ENCODE measurements around the gene ZNF511.
"Not testable (repeated sequence)": the region's sequence is repeated elsewhere in the genome, so short reads cannot be mapped to it uniquely, and the experiment has no call there.

ZNF511 gene

DNA sequence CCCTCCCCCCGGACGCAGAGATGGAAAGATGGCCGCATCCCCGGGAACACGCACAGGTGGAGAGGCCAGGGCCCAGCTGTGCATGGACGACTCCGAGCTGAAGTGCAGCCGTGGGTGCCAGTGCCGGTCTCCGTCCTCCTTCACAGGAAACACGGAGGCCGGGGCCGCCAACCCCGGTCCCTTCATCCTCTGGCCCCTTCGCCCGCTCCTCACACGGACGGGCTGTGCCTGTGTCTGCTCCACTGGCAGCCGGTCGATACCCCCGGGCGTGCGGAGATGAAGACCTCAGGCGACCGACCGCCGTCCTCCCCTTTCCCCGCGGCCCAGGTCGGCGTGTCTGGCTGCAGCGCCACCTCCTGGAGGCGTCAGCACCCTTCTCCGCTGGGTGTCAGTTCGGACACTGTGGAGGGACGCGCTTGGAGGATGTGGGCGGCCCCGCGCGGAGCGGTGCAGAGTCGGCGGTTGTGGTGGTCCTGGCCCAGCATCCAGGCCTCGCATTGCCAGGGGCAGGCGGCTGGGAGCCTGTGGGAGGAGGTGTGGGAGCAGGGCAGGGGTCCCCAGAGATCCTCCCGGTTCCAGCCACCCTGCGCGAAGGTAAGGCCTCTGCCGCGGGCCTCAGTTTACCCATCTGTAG, 9.9 kb downstream of the ZNF511 start:
- DNase-seq = peak; percentile 49

DNA sequence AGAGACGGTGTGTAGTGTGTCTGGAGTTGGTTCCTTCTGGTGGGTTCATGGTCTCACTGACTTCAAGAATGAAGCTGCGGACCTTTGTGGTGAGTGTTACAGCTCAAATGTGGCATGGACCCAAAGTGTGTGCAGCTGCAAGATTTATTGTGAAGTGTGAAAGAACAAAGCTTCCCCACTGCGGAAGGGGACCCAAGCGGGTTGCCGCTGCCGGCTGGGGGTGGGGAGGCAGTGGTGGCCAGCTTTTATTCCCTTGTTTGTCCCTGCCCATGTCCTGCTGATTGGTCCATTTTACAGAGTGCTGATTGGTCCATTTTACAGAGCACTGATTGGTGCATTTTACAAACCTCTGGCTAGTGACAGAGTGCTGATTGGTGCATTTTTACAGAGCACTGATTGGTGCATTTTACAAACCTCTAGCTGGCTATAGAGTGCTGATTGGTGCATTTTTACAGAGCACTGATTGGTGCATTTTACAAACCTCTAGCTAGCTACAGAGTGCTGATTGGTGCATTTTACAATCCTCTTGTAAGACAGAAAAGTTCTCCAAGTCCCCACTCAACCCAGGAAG, 12.2 kb downstream of the ZNF511 start:
- DNase-seq = not testable (repeated sequence)

DNA sequence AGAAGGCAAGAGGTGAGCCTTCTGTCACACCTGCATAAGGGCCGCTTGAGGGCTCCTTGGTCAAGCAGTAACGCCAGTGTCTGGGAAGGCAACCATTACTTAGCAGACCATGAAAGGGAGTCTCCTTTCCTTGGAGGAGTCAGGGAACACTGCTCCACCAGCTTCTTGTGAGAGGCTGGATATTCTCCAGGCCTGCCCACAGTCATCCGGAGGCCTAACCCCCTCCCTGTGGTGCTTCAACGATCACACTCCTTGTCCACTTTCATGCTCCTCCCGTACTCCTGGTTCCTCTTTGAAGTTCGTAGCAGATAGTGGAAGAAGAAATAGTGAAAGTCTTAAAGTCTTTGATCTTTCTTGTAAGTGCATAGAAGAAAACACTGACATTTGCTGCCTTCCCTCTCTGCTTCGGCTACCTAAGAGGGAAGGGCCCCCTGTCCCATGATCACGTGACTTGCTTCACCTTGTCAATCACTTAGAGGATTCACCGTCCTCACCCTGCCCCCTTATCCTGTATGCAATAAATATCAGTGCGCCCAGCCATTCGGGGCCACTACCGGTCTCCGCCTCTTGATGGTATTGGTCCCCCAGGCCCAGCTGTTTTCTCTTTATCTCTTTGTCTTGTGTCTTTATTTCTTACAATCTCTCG, 13.5 kb downstream of the ZNF511 start:
- not testable (repeated sequence) for DNase-seq

DNA sequence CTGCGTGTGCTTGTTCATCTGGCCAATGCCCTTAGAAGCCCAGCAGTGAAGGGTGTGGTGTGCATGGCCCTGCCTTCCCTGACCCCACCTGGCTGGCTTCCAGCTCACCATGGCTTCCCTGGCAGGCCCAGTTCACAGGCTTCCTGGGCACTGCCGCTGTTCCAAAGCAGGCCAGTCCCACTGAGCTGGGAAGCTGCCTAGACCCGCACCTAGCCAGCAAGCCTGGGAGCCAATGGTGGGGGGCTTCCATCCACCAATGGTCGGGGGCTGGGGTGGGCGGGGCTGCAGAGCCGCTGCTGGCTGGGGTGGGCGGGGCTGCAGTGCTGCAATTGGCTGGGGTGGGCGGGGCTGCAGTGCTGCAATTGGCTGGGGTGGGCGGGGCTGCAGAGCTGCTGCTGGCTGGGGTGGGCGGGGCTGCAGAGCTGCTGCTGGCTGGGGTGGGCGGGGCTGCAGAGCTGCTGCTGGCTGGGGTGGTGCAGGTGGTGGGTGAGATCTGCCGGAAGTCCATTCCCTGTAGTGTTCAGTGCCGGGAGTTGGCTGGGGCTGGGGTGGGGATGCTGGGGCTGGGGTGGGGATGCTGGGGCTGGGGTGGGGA, 15.6 kb downstream of the ZNF511 start:
- peak; percentile 47 for DNase-seq

DNA sequence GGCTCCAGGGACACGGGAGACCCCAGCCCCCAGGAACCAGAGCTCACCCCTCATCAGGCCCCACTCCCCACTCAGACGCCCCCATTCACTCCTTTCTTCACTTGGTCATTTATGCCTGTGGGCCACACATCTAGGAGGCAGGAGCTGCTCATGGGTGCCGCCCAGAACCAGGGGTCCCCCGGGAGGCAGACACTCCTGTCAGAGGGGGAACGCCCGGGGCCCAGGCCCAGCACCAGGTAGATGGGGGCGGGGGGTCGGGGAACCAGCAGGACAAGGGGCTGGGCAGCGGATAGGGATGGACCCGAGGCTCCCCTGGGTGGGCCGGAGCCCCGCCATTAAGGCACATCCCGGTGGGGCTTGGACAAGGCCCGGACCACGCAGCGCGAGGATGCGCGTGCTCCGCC, 16.1 kb downstream of the ZNF511 start:
- DNase-seq = peak; percentile 28

DNA sequence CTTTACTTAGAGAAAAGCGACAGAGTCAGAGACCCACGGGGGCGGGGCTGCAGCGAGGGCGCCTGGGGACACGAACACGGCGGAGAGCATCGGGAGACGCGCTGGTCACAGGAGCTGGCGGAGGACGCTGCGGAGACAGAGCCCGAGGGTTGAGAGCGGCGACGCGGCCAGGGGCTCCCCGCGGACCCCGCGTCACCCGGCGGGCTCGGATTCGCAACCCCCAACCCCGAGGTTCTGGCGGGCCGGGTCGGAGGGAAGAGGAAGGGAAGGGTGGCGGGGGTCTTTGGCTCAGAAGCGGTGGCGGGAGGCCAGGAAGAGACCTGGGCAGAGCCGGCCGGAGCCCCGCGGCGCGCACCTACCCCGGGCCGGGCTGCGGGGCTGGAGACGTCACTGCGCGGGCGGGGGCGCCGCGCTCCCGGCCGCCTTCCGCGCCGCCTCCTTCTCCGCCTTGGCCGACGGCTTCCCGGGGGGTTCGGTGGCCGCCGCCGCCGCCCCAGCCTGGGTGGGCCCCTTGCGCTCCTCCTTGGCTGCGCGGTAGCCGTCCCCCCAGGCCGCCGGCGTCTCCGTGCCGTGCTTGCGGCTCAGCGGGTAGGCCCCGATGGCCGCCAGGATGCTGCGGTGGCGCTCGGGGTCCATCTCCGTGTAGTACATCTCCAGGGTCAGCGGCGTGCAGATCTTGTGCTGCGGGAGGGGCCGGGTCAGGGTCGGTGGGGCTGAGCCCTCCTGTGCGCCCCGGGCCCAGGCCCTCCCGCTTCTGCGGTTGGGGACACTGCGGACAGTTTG, 16.9 kb downstream of the ZNF511 start:
- peak; percentile 24 for DNase-seq

DNA sequence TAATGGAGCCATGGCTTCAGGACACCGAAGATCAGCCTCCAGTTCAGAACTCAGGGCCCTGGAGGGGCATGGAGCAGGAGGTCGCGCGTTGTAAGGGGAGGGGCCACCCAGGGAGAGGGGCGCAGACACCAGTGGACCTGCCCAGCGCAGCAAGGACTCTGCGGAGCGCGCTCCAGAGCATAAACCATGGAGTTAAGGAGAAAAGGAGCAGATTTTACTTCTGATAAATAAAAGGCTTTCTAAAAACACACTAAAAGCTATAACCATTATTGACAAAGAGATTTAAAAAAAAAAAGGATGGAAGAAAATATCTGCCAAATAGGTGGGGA, 17.5 kb downstream of the ZNF511 start:
- DNase-seq = peak; percentile 17

DNA sequence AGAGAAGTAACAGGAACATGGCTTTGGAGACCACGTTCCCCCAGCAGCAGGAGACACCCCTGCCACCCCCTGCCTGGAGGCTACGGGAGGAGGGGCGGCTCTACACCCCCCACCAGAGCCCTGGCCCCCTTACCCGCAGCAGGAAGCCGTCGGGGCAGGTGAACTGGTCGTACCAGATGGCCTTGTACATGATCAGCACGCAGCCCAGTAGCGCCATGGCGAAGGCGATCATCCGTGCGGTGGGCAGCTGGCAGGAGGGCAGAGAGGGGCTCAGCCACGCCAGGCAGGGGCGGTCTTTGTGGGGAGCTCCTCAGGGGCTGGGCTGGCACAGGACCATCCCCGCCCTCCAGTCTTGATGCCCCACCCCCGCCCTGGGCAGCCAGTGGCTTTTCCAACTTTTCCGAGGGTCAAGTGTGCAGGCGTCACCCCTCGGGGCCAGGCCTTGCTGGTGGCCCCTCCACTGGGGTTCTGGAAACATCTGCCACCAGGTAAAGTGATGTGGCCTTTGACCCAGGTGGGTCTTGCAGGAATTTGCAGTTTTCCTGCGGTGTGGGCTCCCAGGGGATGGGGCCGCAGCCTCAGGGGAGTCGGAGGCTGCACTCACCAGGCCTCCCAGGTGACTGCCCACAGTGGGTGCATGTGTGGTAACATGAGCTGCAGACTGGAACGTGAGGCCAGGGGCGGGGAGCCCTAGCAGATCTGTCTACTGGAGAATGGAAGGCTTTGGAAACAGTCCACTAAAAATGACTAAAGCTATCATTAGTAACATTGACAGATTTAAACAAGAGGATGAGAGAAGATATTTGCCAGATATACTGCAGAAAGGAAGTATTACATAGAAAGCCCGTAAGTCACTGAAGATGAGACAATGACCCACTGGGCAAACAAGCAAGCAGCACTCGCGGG, 18.3 kb downstream of the ZNF511 start:
- DNase-seq = peak; percentile 16

DNA sequence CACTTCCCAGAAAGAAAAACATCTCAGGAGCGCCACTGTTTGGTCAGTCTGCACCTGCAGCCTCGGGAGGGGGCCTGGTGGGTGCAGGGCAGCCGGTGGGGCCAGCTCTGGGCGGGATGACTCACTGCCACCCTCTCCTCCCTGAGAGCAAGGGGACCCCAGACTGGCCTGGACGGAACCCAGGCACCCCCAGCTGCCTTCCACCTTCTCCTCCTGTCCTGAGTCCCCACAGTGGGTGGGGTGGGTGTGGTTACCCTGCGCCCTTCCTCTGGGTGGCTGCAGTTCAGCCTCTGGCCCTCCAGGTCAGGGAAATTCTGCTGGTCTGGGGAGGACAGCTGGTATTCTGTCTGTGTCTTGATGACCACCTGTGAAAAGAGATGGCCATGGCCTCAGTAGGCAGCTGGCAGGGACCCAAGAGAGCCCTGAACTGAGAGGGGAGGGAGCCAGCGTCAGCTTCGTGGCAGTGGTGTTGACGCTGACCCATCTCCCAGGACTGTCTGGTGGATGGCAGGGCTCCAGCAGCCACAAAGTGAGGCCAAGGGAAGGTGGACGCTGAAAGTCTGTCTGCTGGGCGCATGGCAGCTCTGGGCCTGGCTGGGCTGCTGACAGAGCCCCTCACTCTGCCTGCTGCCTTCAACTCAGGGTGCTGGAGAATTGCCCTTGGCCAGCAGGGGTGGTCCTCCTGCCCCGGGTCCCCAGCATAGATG, 19.1 kb downstream of the ZNF511 start:
- peak; percentile 20 for DNase-seq

DNA sequence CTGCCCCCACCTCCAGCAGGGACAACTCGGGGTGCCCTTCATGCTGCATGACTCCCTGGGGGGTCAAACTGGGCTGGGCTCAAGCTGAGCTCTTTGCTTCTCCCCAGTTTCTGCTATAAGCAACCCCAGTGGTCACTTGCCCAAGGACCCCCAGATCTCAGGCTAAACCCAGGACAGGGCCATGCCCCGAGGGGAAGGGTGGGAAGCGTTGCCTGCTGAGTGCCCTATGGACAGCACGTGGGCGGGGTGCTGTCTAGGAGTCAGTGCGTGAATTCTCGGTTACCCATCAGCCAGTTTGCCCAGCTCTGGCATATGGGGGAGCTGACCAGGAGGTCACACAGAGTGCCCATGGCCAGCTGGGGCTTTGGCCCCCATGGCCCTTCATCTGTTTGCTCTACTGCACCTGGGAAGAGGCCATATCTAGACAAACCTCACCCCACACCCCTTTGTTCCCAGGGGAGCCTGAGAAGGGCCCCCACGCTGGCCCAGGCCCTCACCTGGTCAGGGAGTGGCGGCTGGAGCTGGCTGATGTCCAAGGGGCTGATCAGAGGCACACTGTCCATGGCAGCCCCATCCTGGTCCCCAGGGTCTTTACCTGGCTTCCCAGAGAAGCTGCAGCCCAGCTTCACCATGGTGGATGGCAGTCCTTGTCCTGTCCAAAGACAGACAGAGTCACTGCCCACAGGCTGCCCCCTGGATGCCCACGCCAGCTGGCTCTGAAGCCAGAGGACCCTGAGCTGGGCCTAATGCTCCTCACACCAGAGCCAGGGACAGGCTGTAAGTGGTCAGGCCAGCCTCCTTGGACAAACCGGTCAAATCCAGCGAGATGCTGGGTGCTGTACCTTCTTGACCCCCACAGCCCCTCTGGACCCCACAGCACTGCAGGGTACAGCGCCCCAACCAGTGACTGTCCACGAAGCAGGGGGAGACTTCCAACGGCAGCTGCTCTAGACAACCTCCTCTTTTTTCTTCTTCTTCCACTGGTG, 19.9 kb downstream of the ZNF511 start:
- DNase-seq = peak; percentile 24

DNA sequence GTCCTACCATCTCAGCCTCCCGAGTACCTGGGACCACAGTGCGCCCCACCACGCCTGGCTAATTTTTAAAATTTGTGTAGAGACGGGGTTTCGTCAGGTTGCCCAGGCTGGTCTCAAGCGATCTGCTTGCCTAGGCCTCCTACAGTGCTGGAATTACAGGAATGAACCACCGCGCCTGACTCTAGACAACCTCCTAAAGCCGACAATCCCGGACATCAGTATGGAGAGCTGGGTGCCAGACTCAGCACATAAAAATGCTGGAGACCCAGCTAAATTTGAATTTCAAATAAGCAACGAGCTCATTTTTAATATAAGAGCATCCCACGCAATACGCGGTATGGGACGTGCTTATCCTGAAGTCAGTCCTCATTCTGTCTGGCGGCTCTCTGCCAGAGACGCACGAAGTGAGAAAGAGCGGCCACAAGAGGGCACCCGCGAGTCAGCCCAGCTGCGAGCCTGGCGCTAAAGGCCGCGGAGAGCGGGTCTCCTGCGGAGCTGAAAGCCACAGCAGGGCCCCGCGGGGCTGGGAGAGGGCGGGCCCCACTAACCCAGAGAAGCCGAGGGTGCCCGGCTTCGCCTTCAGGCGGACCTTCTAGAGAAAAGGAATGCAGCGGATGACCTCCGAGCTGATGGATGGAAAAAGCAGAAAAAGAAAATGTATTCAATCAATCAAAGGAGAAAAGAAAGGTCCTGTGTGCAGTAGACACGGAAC, 20.9 kb downstream of the ZNF511 start:
- peak; percentile 90 for DNase-seq

DNA sequence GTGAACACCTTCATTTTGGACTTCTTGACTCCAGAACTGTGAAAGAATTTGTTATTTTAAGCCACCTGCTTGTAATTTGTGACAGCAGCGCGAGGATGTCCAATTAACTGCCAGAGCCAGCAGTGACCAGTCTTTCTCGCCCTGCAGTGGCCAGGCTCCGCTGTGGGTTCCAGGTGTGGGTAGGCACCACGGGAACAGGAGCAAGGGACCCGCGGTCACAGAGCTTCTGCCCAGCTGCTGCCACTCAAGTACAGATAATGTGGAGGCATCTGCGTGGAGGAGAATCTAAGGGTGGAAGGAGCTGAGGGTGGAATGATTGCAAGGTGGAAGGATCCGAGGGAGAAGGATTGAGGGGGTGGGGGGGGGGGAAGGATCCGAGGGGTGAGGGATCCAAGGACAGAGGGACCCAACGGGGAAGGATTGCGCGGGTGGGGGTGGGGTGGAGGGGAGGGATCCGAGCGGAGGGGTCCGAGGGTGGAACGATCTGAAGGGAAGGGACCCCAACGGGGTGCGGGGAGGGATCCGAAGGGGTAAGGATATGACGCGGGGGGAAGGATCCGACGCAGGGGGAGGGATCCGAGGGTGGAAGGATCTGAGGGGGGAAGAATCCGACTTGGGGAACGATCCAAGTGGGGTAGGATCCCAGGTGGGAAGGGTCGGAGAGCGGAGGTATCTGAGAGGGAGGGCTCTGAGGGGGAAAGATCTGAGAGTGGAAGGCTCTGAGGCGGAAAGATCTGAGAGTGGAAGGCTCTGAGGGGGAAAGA, 24.4 kb downstream of the ZNF511 start:
- DNase-seq = no peak

DNA sequence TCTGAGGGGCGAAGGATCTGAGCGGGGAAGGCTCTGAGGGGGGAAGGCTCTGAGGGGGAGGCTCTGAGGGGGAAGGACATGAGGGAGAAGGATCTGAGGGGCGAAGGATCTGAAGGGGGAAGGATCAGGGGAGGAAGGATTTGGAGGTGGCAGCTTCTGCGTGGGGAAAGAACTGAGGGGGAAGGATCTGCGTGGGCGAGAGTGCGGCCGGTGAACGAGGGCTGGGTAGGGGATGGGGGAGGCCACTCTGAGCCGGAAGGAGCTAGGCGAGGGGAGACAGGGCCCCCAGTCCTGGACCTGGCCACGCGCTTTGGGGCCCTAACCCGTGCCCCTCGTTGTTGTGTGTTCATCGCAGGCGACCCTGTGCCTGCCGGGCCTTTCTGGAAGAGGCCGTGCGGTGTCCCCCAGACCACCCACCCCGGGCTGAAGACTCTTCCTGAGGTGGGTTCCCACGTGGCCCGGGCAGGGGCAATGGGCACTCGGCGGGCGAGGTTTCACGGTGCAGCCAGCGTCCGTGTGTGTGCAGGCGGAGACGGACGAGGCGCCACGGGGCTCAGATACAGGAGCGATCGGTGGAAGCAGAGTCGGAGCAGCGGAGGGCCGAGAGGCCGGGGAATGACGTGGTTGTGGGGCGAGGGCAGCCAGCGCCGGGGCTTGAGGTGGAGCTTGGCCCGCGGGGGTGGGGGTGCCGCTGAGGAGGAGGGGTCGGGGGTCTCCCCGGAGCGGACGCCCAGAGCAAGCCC, 26.0 kb downstream of the ZNF511 start:
- peak; percentile 21 for DNase-seq

DNA sequence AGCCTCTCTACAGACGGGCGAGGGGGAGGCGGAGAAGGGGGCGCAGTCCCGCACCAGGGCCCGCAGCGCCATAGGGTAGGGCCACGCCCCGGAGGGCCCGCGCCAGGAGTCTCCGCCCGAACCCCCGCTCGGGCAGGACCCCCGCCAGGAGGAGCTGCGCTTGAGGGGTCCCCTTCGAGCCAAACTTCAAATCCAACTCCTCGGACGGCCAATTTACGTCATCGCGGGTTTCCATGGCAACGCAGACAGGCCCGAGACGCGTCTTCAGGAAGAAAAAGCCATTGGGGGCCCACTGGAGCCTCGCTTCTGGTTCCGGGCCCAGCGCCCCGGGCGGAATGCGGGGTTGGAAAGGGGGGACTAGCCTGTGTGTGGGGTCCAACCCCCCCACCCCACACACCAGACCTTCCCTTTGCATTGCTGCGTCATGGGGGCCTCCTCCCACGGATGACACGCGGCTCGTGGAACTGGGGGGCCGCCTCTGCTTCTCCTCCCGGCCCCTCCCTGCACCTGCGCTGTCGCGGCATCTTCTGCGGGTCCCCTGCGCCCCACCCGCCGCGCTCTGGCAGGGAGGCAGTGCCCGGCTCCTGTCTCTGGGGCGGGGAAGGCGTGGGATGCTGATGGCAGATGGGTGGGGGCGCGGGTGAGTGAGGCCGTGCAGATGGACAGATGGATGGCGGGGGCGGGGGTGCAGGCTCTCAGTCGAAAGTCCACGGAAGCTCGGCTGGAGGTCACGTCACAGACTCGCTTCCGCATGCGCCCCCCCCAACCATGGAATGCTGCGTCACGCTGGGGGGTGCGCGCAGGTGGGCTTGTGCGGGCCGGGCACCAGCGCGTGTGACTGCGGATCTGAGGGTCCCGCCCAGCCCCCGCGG, 26.8 kb downstream of the ZNF511 start:
- peak; percentile 85 for DNase-seq

DNA sequence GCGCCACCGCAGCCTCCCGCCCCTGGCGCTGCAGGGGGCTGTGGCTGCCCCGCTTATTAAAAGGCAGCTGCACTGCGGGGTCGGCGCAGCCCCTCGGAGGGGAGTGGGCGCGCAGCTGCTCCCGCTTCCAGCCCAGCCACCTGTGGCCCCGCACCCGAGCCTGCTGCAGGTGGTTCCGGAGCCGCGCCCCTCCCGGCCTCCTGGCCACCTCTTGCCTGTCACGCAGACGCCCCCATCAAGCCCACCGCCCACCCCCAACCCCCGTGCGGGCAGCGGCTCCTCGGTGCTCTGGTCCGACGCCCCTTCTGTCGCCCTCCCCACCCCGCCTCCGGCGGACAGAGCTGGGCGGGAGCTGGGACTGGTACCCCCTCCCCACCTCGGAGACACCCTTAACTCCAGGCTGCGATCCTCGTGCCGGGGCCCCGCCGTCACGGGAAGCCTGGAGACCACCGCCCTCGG, 27.4 kb downstream of the ZNF511 start:
- no peak for DNase-seq

DNA sequence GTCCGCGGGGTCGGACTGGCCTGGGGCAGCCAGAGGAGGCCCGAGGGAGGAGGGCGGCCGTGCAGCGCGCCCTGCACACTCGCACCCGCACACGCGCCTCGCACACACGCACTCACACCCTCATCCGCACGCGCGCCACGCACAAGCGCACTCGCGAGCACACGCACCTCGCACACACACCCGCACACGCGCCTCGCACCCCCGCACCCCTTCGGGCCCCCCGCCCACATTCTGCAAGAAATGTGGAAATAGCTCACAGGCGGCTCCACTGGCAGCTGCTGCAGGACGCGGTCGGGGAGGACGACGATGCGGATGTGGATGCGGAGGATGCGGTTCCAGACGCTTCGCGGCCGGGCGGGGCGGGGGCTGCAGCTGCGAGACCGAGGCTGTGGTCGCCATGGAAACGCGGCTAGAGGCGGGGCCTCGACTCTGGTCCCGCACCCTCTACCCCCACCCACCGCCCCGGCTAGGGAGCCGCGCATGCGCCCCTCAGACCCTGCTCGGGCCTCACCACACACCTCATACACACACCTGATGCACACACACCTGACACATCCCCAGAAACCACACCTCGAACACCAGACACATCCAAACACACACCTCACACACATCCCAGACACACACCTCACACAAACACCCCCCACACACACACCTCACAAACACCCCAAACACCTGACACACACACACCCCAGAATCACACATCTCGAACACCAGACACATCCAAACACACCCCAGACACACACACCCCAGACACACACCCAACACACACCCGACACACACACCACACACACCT, 28.1 kb downstream of the ZNF511 start, which contains the start of gene CALY:
Gene CALY, minus strand, starts transcription at position 320 of the 793 bp plus-strand sequence. CDS start 7,907 bp downstream, outside the sequence.
- no peak for DNase-seq

Measured in femur (tissue), 1 donor.